NCI-H1694 treated with DMSO at 0.1 percent for 48 hours (cell line): Measurements from ENCODE around the gene ELF5.

Experiments
- DNase-seq: peaks from one replicate; lab custom pipeline; 2025; lab: John Stamatoyannopoulos, UW

The ELF5 gene

GRCh38 chr11:34522188-34522587, 8.6 kb upstream of the ELF5 start:
- DNase-seq = no peak

GRCh38 chr11:34521265-34521664, 7.7 kb upstream of the ELF5 start:
- no peak for DNase-seq

GRCh38 chr11:34519595-34520235, 6.1 kb upstream of the ELF5 start:
- no peak for DNase-seq

- DNase-seq = no peak
These were observed 2.9 kb upstream of the ELF5 start for GRCh38 chr11:34516247-34517040.

GRCh38 chr11:34514597-34514996, 1.0 kb upstream of the ELF5 start:
- DNase-seq = no peak

GRCh38 chr11:34512840-34513681, 533 bp downstream of the ELF5 start:
- DNase-seq = peak; percentile 22

GRCh38 chr11:34510673-34511072, 2.9 kb downstream of the ELF5 start:
- no peak for DNase-seq

GRCh38 chr11:34510218-34510617, 3.4 kb downstream of the ELF5 start:
- DNase-seq = no peak

GRCh38 chr11:34509336-34509876, 4.2 kb downstream of the ELF5 start:
- no peak for DNase-seq

- no peak for DNase-seq
These were observed 5.1 kb downstream of the ELF5 start for GRCh38 chr11:34508524-34508923.

GRCh38 chr11:34507610-34508009, 6.0 kb downstream of the ELF5 start:
- DNase-seq = no peak

- DNase-seq = no peak
These were observed 6.4 kb downstream of the ELF5 start for GRCh38 chr11:34507156-34507555.

GRCh38 chr11:34505874-34506273, 7.7 kb downstream of the ELF5 start:
- DNase-seq = no peak

- DNase-seq = no peak
These were observed 10.6 kb downstream of the ELF5 start for GRCh38 chr11:34502949-34503348.

GRCh38 chr11:34501949-34502348, 11.6 kb downstream of the ELF5 start:
- DNase-seq = no peak

- DNase-seq = no peak
These were observed 12.1 kb downstream of the ELF5 start for GRCh38 chr11:34501500-34501899.

- no peak for DNase-seq
These were observed 13.7 kb downstream of the ELF5 start for GRCh38 chr11:34499719-34500500.

- DNase-seq = no peak
These were observed 17.7 kb downstream of the ELF5 start for GRCh38 chr11:34495724-34496377.

- no peak for DNase-seq
These were observed 18.3 kb downstream of the ELF5 start for GRCh38 chr11:34495239-34495723.

- peak; percentile 4 for DNase-seq
These were observed 19.5 kb downstream of the ELF5 start for GRCh38 chr11:34493926-34494595.
